EL (cell line): ENCODE results near the gene ZC3H6.
"Not testable (repeated sequence)": the region's sequence is repeated elsewhere in the genome, so short reads cannot be mapped to it uniquely, and the experiment has no call there.

Experiments used
- DNase-seq: peaks from one replicate; pipeline ENCODE4 v3.0.0-alpha.2; 2016

ZC3H6 gene

GRCh38 chr2:112332123-112332696 lies 56.8 kb downstream of the ZC3H6 start:
- no peak for DNase-seq

DNA sequence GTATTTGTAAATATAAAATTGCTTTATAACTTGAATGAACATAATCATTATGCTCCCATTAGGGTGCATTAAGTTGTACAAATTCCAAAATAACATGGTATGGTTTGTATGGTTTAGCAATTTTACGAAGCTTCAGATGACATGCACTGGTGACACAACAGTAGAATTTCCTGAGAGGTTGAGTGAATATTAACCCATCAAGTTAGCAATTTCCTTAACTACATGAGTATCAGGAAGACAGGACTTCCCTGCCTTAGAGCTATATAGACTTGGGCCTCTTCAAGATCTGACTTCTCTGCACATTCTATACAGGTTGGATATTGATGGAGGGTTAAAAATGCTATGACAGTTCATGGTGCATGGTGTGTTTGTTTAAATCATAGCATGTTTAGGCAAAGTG lies 60.2 kb downstream of the ZC3H6 start:
- DNase-seq: no peak

DNA sequence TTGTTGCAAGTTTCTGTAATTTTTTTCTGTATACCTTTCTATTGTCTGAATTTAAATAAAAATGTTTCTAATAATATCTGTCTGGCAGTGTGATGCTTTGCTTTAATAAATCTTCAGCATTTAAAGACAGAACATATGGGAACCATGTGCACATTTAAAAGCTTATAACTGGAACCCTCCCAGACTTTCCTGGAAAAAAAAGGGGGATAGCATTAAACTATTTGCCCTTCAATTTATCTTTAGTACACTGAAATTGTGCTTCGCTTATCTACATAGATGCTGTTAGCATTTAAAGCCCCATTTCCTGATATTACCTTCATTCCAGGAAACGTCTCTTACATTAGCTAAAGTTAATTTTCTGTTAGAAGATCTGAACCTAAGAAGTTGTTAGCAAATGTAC lies 64.6 kb downstream of the ZC3H6 start:
- no peak for DNase-seq

DNA sequence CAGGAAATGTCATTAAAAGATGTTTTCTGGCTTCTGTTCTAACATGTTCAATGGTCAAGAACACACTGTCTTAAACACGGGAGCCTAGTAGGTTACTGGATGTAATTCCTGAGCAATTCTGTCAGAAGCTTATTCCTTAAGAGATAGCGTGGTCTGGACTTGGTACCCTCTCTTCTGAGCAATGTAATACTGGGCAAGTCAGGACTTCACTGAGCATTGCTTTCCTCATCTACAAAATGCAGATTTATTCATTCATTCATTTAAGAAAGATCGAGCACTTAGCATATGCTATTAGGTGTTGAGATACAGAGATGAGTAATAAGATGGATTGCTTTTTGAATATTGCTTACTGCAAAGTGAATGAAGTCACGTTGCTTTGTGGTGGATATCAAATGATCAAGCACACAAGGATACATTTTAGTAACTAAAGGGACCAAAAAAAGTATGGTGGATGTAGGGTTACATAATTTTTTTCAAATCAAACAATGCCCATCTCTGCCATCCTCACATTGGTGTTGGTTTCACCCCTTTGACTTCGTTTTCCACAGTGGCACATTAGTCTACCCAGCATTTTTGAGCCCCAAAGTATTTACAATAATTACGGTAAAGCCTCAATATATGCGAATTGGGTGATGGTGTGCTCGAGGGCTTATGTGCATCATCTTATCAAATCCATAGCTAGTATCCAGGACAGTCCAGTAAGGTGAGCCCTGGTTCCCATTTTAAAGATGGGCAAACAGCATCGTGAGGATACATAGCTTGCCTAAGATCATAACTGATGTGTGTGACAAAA lies 65.3 kb downstream of the ZC3H6 start:
- no peak for DNase-seq

GRCh38 chr2:112342067-112342550 lies 66.7 kb downstream of the ZC3H6 start:
- DNase-seq: no peak

DNA sequence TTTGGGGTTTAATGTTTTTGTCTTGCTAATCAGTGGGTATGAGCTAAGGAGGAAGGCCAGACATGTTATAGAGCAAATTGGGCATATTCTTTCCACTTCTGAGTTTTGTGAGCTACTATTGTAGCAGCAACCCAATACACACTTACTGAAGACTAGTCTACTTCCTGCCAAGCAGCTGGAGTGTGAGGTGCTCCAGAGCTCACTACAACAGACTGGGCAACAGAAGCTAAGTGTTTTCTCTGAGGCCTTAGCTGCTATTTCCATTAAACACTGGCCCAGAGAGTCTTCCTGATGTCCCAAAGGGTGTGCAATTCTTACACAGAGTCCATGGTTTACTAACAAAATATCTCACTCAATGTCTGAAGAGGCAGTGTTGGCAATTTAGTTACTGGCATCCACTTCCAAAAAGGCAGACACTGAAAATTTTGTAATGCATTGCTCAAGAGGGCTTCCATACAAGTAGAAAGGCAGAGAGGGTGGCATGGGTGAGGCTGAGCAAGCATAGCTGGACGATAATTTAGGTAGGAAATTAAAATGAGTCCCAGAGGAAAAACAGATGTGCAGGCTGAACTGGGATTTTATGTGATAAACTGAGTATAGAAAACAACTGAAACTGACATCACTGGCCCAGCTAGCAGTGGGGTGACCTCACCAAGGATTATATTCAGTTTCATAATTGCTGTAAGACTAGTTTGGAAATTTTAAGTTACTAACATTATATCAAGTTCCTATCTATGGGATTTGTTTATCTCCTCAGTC lies 68.6 kb downstream of the ZC3H6 start:
- no peak for DNase-seq

DNA sequence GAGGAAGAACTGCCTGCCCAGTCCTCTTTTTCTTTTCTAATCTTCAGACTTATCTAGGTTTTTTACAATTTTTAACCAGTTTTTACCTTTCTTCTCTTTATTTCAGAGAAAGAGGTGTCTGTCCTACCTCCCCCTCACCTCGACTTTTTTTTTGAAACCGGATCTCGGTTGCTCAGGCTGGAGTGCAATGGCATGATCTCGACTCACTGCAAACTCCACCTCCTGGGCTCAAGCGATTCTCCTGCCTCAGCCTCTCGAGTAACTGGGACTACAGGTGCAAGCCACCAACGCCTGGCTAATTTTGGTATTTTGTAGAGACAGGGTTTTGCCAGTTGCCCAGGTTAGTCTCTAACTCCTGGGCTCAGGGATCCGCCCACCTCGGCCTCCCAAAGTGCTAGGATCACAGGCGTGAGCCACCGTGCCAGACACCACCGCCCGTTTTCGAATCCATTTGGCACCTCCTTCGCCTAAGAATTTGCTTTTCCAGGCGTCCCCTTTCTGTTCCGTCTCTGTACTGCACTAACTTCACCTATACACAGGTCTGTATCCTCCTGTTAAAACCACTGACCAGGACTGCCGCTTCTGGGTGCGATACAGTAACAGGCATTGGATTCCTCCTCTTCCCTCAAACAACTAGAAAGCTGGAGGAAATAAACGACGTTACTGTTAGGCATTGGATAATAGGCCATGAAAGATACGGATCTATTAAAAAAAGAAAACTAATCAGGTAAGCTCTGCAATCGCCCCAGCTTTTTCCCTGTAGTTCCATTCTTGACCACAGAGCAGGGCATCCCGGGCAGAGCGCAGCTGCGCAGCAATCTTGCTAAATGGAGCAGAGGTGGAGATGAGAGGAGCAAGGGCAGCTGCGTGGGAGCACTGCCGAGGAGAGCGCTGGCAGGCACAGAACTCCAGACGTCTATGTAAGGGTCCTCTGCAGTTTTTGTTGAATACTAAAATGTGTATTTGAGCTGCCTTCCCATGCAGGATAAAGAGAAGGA lies 69.9 kb downstream of the ZC3H6 start:
- DNase-seq: no peak

DNA sequence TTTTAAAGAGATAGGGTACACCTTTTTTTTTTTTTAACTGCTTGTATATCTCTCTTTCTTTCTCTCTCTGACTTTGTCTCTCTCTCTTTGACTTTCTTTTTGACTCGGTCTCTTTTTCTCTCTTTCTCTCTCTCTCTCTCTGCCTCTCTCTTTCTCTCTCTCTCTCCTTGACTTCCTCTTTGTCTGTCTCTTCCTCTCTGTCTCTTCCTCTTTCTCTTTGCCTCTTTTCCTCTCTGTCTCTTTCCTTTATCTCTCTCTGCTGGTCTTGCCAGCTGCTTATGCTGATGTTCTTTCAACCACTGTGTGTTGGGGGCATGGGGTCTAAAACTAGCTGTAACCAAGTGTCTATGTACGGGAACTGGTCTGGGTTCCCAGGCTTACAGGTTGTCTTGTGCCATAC lies 76.9 kb downstream of the ZC3H6 start:
- DNase-seq: not testable (repeated sequence)

- DNase-seq: not testable (repeated sequence)
Observed at GRCh38 chr2:112352809-112353603, 77.6 kb downstream of the ZC3H6 start.

- DNase-seq: not testable (repeated sequence)
Observed at GRCh38 chr2:112354335-112354734, 78.9 kb downstream of the ZC3H6 start.

DNA sequence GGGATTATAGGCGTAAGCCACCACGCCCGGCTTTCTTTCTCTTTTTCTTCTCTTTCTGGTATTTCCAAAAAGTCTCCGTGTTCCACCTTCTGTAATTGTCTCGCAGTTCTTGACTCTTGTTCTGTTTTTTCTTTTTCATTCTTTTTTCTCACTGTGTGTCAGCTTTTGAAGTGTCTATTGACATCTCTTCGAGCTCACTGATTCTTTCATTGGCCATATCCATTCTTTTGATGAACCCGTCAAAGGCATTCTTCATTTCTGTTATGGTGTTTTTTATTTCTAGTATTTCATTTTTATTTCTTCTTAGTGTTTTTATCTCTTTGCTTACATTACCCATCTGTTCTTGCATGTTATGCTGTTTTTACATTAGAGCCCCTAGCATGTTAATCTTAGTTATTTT lies 84.7 kb downstream of the ZC3H6 start:
- DNase-seq: not testable (repeated sequence)
